Liver (tissue), 3 donors: Measurements from ENCODE around the gene RAD51AP1.

Source experiments
- ATF3 ChIP-seq: IDR thresholded peaks from 2 replicates; pipeline ENCODE4 v1.6.1; 2016; ENCODE audit warnings: antibody characterized with exemption
- CTCF ChIP-seq: fragments of 150-350 bp; IDR thresholded peaks from 2 replicates; pipeline ENCODE4 v1.5.1; 2017; ENCODE audit warnings: improper control_type of control experiment, low read depth, low read length; ENCODE audit not compliant: missing input control
- EGR1 ChIP-seq, 2 donors: IDR thresholded peaks; 2 replicates each; pipeline ENCODE4 v1.6.1; 2016 to 2018; ENCODE audit warnings: antibody characterized with exemption in 2 of 2, low read depth in 2 of 2
- FOXA1 ChIP-seq: IDR thresholded peaks from 2 replicates; pipeline ENCODE4 v1.6.1; 2016; ENCODE audit warnings: antibody characterized with exemption
- GABPA ChIP-seq, 2 donors: IDR thresholded peaks in 1 of 2; conservative IDR thresholded peaks in 1 of 2; 2 replicates each; pipeline ENCODE4 v1.6.1; 2016; ENCODE audit warnings: antibody characterized with exemption in 2 of 2, mild to moderate bottlenecking in 1 of 2, moderate library complexity in 1 of 2
- JUND ChIP-seq, 2 donors: IDR thresholded peaks; 2 replicates each; pipeline ENCODE4 v1.6.1; 2016; ENCODE audit warnings: antibody characterized with exemption in 2 of 2
- MAX ChIP-seq: IDR thresholded peaks from 2 replicates; pipeline ENCODE4 v1.6.1; 2016; ENCODE audit warnings: antibody characterized with exemption
- RAD21 ChIP-seq, 2 donors: IDR thresholded peaks; 2 replicates each; pipeline ENCODE4 v1.6.1; 2016; ENCODE audit warnings: antibody characterized with exemption in 2 of 2, mild to moderate bottlenecking in 2 of 2
- SP1 ChIP-seq: IDR thresholded peaks from 2 replicates; pipeline ENCODE4 v1.6.1; 2018; ENCODE audit warnings: antibody characterized with exemption, mild to moderate bottlenecking
- TAF1 ChIP-seq: conservative IDR thresholded peaks from 2 replicates; pipeline ENCODE4 v1.6.1; 2016; ENCODE audit warnings: antibody characterized with exemption, mild to moderate bottlenecking
- YY1 ChIP-seq: IDR thresholded peaks from 2 replicates; pipeline ENCODE4 v1.6.1; 2016; ENCODE audit warnings: antibody characterized with exemption, mild to moderate bottlenecking
- donor health status: healthy.
- donor health status: healthy.

GRCh38 chr12:4553943-4554342 lies 15.3 kb downstream of the RAD51AP1 start:
- TF ChIP-seq CTCF (no peak), FOXA1 (no peak), EGR1 (IDR thresholded peaks at IDR 0.05; ENCODE audit: low read depth in 2 of 2) (no peak), RAD21 (IDR thresholded peaks at IDR 0.05) (no peak), YY1 (no peak), SP1 (no peak), GABPA (IDR thresholded peaks at IDR 0.05 in 1 of 2, conservative IDR thresholded peaks at IDR 0.05 in 1 of 2) (no peak), TAF1 (no peak), MAX (no peak), JUND (IDR thresholded peaks at IDR 0.05) (no peak), ATF3 (no peak)
